HG03139 (cell line): ENCODE data around the gene TMEM127.
"Not testable (repeated sequence)": the region's sequence is repeated elsewhere in the genome, so short reads cannot be mapped to it uniquely, and the experiment has no call there.

ENCODE experiments used
- ATAC-seq: cut with Tn5 transposase; IDR thresholded peaks from one replicate; pipeline ENCODE4 v1.9.1; 2021; ENCODE audit not compliant: unreplicated experiment

TMEM127 gene

DNA sequence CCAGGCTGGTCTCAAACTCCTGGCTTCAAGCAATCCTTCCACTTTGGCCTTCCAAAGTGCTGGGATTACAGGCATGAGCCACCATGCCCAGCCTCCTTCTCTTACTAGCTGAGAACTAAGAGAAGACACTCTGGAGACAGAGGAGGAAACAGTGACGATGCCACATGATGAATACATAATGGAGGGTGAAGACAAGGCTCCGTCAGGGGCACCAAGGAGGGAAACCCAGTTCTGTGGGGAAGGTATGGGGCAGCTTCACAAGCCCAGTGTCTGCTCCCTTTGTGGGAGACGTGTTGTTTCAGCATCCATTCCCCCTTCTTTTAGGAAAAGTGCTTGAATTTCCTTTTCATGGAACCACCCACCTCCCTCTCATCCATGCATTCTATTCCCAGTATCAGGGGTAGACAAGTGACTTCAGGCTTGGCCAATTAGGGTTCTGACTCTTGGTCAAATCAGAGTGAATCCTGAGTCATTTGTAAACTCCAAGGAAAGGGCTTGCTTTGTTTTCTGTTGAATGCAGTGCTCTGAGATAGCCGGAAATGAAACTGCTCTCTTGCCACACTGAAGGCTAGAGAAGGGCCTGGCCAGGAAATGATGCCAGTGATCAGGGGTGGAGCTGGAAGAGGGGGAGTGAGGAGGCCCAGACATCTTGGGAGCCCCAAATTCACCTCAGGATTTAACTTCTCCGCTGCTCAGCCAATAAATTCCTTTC, 23.7 kb downstream of the TMEM127 start:
- peak; percentile 76 for ATAC-seq

DNA sequence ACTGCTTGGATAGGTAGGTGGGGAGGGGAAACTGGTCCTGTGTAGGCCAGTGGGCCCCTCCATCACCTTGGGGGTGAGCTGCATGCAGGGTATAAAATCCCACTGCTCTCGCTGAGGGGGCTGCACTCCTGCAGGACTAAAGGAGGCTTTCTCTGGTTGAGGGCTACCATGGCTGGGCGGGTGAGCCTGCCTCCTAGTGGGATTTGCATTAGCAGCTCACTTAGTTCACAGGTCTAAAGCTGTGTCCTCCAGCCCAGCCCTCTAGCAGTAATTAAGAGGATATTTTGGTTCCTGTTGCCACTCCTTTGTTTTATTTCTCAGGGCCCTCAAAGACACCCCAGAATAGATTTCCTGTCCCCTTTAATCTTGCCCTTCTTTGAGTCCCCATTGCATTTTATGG, 24.6 kb downstream of the TMEM127 start:
- ATAC-seq = no peak

DNA sequence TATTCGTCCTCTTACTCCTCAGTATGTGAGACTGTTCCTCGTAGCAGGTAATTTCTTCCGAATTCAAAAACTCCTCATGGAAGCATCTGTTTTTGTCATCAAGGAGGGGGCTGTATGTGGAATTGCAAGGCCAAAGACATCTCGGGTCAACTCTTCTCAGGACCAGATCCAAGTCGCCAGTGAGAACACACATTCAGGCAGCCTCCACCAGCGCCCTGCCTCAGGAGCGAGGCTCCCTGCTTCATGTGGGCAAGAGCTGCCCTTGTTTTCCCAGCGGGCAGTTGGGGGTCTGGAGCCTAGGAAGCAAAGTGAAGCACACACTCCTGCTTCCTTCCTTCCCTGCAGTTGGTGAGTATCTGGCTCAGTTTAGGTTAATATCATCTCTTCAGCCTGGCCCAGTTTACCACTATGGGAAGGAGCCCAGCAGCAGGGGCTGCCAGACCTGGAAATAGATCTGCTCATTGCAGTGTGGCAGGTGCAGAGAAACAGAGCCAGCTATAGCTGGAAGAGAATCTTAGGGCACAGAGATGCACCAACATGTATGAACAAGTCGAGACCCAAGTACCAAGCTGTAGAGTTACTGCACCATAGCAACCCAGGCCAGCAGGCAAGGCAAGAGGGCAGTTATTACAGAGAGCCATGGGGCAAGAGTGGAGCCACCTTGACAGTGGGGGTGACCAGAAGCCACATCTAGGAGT, 25.3 kb downstream of the TMEM127 start:
- no peak for ATAC-seq

DNA sequence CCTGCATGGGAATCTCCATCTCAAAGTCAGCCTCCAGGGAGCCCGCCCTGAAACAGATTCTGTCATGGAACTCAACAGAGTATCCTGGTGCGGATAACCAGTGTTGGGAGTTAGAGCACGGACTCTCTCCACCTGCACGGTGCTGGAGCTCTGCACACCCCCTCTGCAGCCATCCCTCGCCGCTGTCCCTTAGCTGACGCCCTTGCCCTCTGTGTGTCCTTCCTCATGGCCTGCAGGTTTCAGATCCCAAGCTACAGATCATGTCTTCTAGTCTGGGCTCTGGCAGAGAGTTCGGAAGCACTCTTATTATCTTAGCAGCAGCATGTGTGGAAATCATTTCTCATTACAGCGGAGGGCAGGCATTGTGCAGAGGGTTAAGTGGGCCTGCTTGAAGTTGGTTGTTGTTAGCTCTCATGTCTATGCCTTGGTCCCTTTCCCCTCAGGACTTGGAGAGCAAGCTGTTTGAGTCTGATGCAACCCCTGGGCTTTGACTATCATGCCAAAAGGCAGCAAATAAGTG, 26.0 kb downstream of the TMEM127 start:
- no peak for ATAC-seq

DNA sequence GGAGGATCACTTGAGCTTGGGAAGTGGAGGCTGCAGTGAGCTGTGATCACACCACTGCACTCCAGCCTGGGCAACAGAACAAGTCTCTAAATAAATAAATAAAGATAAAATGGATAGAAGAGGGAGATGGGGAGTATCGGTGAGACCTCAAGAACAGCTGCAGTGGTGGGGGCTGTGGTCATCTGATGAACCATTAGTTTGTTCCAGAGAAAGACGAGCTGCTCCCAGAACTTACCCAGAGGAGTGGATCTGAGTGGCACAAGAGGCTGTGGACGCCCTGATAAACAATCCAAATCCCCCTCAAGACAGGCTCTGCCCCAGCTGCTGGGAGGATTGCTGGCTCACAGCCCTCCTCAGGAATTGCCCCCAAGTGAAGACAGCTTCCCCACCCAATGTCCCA, 26.7 kb downstream of the TMEM127 start:
- no peak for ATAC-seq

DNA sequence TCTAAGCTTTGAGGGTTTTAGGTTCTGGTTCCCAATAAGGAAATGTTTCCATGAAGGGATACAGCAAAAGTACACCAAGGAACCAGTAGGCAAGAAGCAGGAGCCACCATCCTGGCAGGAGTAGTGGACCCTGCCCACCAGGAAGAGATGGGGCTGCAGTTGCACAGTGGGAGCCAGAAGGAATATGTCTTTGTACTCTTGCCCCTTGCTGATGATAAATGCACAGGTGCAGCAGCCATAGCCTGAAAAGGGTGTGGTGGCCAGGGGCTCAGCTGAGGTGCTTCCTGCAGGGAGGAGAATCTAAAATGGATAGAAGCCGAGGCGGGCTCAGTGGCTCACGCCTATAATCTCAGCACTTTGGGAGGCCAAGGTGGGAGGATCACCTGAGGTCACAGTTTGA, 27.5 kb downstream of the TMEM127 start:
- ATAC-seq = no peak

DNA sequence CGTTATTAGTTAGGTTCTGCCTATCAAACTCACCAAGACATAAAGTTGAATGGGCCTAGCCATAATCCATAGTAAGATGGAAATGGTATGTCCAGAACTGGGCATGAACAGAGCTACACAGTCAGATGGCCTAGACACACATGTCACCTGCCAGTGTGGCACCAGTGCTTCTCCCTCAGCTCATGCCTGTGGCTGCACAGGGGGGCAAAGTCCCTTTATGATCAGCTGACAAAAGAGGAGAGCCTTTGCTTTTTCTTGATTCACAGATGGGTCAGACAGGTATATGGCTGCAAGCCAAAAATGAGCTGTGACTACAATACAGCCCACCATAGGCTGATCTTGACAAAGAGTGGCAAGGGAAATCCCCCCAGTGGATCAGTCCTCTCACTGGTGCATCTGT, 28.9 kb downstream of the TMEM127 start:
- no peak for ATAC-seq

DNA sequence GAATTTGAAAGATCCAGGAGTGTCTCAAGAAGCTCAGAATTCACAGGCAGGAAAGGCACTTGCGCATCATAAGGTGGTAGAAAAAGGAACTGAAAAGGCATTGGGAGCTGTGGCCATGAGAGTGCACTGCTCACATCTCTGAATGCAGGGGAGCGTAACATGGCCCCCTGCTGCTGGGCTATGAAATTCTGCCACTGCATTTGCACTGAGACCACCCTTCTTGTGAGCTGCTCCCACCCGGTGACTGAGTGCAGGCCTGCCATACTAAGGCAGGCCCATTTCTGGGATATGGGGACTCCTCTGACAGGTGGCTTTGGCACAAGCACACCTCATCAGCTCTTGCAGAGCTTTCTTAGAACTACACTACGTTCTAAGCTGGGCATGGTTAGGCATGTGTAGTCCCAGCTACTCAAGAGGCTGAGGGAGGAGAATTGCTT, 31.9 kb downstream of the TMEM127 start:
- no peak for ATAC-seq

DNA sequence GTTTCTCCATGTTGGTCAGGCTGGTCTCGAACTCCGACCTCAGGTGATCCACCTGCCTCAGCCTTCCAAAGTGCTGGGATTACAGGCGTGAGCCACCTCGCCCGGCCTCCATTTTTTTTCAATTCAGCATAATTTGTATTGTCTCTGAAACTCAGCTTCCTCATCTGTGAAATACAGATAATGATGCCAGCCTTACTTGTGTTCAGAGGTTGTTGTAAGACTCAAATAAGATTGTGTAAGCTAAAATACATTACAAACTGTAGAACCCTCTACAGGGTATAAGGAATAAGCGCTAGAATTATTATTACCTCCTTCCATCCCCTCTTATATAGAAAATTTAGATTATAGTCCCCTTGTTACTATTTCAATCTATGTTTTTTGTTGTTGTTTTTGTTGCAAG, 32.4 kb downstream of the TMEM127 start:
- ATAC-seq = no peak

DNA sequence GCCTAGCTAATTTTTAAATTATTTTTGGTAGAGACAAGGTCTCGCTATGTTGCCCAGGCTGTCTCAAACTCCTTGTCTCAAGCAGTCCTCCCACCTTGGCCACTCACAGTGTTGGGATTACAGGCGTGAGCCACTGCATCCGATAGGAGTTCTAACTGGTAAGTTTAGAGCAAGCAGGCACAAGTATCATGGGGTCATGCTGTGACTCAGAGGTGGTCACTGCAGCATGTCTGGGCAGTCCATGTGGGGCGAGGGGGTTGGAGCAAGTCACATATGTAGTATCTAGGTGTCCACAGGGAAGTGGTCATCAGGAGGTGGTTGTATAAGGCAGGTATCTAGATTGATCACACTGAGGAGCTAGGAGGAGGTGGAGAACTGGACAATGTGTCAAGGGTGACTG, 34.5 kb downstream of the TMEM127 start:
- ATAC-seq = no peak

DNA sequence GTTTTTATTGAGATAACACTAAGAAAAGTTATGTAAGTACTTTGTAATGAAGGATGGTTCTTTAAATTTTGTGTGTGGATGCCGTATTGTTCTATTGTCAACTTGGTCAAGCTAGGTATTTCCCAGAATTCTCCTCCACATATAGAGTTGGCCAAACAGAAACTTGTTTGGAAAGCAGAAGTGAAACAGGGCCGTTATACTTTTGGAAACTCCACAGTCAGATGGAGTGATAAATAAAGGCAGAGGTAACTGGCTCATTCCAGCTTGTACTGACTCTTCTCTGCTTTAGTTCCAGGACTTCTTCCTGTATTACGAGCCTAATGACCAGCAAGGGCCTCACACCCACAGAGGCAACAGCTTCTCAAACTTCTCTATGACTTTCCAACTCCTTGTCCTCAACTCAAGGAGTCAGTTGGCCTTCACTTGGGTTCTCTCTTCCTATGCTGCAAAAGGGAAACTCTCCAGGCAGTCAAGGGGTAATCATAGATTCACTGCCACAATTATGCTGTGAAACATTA, 40.7 kb downstream of the TMEM127 start:
- ATAC-seq = peak; percentile 69

DNA sequence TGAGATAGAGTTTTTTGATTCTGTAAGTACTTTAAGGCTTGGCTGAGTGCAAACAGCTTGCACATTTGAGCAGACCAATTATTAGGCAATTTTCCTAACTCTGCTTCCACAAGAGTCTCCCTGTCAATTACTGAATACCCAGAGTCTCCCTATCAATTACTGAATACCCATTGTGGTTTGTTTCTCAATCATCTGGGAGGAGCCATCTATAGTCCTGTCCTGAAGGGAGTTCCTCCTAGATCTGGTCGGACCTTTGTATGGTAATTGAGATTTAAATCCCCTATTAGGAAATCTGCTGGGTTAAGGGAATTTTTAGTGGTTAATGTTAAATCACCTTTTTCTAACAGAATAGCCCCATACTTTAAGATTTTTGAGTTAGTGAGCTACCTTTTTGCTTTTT, 44.7 kb downstream of the TMEM127 start:
- not testable (repeated sequence) for ATAC-seq

DNA sequence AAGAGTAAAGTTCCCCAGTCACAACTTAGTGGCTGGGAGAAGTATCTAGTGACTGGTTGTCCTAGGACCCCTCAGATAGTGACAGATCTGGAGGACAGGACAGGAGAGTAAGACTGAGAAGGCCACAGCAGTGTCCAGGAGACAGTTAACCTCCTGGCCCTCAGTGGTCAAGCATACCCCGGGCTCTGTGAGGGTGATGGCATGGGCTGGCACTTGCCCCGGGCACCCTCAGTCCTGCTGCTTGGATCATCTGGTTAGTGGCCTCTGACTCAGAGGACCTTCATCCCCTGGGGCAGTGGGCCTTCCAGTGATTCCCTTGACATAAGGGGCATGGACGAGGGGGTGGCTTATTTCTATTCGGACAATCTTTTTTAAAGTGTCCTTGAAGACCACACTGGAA, 45.8 kb downstream of the TMEM127 start:
- not testable (repeated sequence) for ATAC-seq

DNA sequence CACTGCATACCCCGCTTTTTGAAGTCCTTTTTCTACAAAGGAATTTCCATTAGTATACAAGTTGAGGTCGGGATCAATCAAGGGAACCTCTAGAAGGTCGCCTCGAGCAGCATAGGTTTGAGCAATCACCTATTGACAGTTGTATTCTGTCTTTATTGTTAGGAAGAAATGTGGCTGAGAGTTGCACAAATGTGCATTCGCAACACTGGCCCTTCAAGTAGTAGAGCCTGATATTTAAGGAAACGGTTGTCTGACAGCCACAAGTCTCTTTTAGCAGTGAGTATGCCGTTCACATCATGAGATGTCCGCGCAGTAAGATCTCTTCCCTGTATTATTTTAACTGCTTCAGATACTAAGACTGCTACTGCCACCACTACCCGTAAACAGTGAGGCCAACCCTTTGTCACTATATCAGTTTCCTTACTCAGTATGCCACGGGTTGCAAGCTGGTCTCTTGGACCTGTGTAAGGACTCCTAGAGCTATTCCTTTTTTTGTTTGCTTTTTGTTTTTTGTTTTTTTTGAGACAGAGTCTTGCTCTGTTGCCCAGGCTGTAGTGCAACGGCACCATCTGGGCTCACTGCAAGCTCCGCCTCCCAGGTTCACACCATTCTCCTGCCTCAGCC, 47.2 kb downstream of the TMEM127 start:
- no peak for ATAC-seq

DNA sequence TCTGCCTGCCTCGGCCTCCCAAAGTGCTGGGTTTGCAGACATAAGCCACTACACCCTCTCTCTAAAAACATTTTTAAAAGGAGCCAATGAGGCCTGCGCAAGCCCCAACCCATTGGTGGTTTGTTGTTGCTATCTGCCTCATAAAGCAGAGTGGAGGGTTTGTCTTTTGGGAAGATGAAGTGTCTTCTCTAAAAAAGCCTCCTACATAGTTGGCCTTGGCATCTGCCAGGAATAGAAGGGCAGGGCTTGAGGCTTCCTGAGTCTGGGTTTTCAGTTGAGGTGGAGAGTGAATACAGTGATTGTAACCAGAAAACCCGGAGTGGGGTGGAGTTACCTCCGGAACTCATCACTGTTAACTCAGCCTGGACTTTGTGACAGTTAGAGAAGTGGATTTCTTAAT, 51.2 kb downstream of the TMEM127 start:
- ATAC-seq = no peak

DNA sequence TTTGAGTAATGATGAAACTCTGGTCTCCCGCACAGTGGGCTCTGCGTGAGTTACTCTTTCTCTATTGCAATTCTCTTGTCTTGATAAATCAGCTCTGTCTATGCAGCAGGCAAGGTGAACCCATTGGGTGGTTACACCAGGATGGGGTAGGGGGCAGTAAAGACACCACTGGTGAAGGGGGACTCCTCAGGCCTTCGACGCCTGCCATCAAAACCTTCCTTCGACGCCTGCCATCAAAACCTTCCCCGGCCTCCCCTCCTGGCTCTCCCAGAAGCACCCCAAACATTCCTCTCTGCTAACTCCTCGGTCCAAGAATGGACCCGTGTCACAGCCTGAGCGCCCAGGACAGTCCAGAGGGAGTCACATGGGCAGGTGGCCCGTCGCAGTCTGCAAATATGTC, 52.4 kb downstream of the TMEM127 start:
- no peak for ATAC-seq

DNA sequence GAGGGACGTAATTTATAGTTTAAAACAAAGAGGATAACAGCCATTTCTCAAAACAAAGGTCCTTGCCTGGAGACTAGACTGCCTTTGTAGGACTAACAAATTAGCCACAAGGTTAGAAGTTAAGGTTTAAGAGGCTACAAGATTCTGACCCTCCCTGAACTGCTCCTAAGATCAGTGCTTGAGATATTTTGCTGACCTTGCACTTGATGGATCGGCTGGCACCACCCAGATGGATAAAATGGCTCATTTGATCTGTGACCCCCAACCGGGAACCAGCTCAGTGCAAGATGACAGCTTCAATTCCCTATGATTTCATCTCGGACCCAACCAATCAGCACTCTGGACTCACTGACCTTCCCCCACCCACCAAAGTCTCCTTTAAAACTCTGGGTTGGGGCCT, 53.5 kb downstream of the TMEM127 start:
- ATAC-seq = no peak

DNA sequence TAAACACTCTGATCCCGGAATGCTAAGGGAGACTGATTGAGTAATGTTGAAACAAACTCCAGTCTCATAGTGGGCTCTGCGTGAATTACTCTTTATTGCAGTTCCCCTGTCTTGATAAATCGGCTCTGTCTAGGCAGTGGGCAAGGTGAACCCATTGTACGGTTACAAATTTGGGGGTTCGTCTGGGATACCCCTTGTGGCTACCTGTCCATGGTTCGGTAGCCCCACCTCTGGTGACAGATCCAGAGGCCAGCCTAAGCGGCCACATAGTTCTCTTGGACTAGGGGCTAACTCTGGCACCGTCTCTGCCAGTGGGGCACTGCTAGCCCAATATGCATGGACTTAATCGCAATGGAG, 56.1 kb downstream of the TMEM127 start:
- ATAC-seq = no peak

DNA sequence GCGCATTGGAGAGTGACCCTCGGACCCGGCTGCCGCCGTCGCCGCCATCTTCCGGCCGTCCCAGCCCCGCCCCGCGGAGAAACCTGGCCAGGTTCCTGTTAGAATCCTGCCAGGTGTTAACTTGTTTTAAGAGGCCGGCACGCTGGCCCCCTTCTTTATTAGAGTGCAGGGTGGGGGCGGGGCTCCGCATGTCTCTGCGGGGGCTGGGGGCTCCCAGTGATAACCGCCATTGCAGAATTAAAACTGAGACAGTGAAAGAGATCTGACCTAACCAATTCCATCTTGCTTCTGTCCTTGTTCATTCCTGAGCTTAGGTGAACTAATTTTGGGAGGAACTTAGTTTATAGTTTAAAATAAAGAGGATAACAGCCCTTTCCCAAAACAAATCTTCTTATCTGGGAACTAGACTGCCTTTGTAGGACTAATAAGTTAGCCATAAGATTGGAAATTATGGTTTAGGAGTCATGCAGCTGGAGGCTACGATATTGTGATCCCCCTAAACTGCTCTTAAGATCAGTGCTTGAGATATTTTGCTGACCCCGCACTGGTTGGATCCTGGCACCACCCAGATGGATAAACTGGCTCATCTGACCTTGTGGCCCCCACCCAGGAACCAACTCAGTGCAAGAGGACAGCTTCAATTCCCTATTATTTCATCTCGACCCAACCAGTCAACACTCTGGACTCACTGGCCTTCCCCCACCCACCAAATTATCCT, 56.6 kb downstream of the TMEM127 start:
- no peak for ATAC-seq

DNA sequence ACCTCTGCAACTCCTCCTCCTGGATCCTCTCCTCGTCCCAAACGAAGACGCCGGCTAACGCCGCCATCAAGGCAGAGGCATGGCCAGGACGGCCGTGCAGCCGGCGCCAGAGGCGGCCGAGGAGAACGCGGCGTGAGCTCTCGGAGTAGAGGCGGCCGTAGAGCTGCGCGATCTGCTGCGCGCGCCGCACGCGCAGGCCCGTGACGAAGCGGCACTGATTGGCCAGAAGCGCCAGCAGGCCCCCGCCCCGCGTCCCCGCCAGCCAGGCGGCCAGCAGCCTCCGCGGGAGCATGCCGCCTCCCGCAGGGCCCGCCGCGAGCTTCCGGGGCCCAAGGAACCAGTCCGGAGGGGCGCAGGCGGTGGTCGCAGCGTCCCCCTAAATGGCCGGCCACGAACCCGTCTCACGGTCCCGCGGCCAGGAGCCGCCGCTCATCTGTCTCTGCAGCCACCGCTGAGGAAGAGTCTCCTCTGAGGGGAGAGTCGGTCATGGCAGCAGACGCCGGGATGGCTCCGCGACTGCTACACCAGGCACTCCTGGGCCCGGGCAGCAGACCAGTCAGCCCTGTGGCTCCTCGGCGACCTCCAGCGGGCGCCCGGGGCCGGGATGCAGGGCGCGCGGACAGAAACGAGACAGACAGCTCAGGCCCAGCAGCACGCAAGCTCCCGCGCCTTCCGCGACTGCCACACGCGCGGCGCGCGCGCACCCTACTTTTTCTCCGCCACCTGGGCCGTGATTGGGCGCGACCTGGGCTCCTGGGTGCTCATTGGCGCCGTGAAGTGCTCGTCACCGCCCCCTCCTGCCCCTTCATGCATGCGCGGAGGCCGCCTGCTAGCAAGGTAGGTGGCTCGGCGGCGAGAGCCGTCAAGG, 57.4 kb downstream of the TMEM127 start, which contains the start of gene STARD7:
STARD7 (minus strand) TSS at position 685 of the 868 bp plus-strand sequence; CDS start at position 292, 393 bp downstream.
- peak; percentile 89 for ATAC-seq
